ENCODE measurements around the gene PLEK. TPM values are rescaled to one million over a fixed set of nuclear protein-coding genes. Genes with fewer than 3 reads are reported as not detected.

Gene PLEK
- total and polyA plus RNA-seq, 7 experiments from 2014 or later, result 0.37 to 210 (median 3.7) TPM

Other genes with a start within 250 kb of the PLEK start
- 10 to 100 TPM; 11.0 to 31.0 (median 12.8) TPM for gene PNO1, start 207.4 kb upstream of the PLEK start, total RNA-seq
- 10 to 100 TPM; 19.2 to 22.5 TPM for gene PNO1, start 207.4 kb upstream of the PLEK start, polyA plus RNA-seq
- gene PPP3R1, start 112.8 kb upstream of the PLEK start, total RNA-seq, result 10 to 100 TPM; 54.1 to 78.2 (median 70.0) TPM
- gene PPP3R1, start 112.8 kb upstream of the PLEK start, polyA plus RNA-seq, result 1 to 10 TPM; 2.6 to 7.2 TPM
- under 1 TPM in 3 of 5 experiments, not detected in 2; 0.19 to 0.78 (median 0.38) TPM for gene CNRIP1, start 45.3 kb upstream of the PLEK start, total RNA-seq
- gene CNRIP1, start 45.3 kb upstream of the PLEK start, polyA plus RNA-seq, result not detected
- gene FBXO48, start 102.0 kb downstream of the PLEK start, total RNA-seq, result 1 to 10 TPM; 1.1 to 5.6 (median 1.7) TPM
- gene FBXO48, start 102.0 kb downstream of the PLEK start, polyA plus RNA-seq, result under 1 TPM; 0.49 to 0.53 TPM
- gene APLF, start 102.3 kb downstream of the PLEK start, total RNA-seq, result 1 to 10 TPM; 2.9 to 8.9 (median 3.8) TPM
- gene APLF, start 102.3 kb downstream of the PLEK start, polyA plus RNA-seq, result 1 to 10 TPM; 1.4 TPM

All from naive thymus-derived CD4-positive, alpha-beta T cell (primary cell).